Common myeloid progenitor, CD34-positive (primary cell): ENCODE data around the gene TNNT1.

ENCODE experiments used
- CTCF ChIA-PET: fragments of 350-600 bp; sonication (Branson Sonifier 250); formaldehyde crosslinking; loops from one replicate; lab custom pipeline; 2021; ENCODE audit warnings: antibody characterized with exemption; lab: Charles Lee
- POLR2A ChIA-PET: fragments of 350-600 bp; sonication (Branson Sonifier 250); formaldehyde crosslinking; loops from one replicate; lab custom pipeline; 2021; ENCODE audit warnings: antibody characterized with exemption; lab: Charles Lee
- DNase-seq, 3 donors: peaks; one replicate each; pipeline versions ENCODE4 v3.0.0 to v3.0.0-alpha.2; 2013
- H3K27ac ChIP-seq, 2 experiments: 1 replicate in 1 of 2; 2 replicates in 1 of 2; pipeline ENCODE4 v1.7.0; 2013; ENCODE audit warnings: inconsistent platforms in 2 of 2, low read length in 2 of 2, mild to moderate bottlenecking in 2 of 2, low read depth in 1 of 2, moderate library complexity in 1 of 2; ENCODE audit not compliant: severe bottlenecking in 2 of 2, insufficient read depth in 1 of 2, poor library complexity in 1 of 2
- H3K27me3 ChIP-seq, 5 experiments: replicated peaks in 2 of 5; 1 replicate in 3 of 5; 2 replicates in 2 of 5; pipeline versions ENCODE4 v1.6.1 to v1.7.0; 2013; ENCODE audit warnings: low read length in 4 of 5, mild to moderate bottlenecking in 2 of 5, moderate library complexity in 2 of 5, inconsistent platforms in 1 of 5; ENCODE audit not compliant: insufficient read depth in 5 of 5, control insufficient read depth in 4 of 5
- H3K36me3 ChIP-seq, 4 experiments: 1 replicate in 2 of 4; 2 replicates in 2 of 4; pipeline versions ENCODE4 v1.6.1 to v1.7.0; 2013; ENCODE audit warnings: low read length in 3 of 4, control low read depth in 1 of 4, mild to moderate bottlenecking in 1 of 4; ENCODE audit not compliant: control insufficient read depth in 4 of 4, insufficient read depth in 4 of 4
- H3K4me1 ChIP-seq, 4 experiments: 1 replicate in 3 of 4; 2 replicates in 1 of 4; pipeline versions ENCODE4 v1.6.1 to v1.7.1; 2013; ENCODE audit warnings: low read length in 3 of 4, mild to moderate bottlenecking in 3 of 4, control low read depth in 1 of 4, inconsistent platforms in 1 of 4, moderate library complexity in 1 of 4; ENCODE audit not compliant: control insufficient read depth in 4 of 4, insufficient read depth in 4 of 4; ENCODE audit errors: control extremely low read depth in 1 of 4
- H3K4me3 ChIP-seq, 7 experiments: 1 replicate in 4 of 7; 2 replicates in 3 of 7; pipeline versions ENCODE4 v1.5.1 to v1.7.0; 2013; ENCODE audit warnings: mild to moderate bottlenecking in 7 of 7, low read length in 6 of 7, moderate library complexity in 6 of 7, inconsistent platforms in 2 of 7, low read depth in 2 of 7, control low read depth in 1 of 7; ENCODE audit not compliant: insufficient read depth in 4 of 7, control insufficient read depth in 1 of 7; ENCODE audit errors: extremely low read depth in 1 of 7
- H3K9me3 ChIP-seq, 5 experiments: 1 replicate in 4 of 5; 2 replicates in 1 of 5; pipeline versions ENCODE4 v1.6.1 to v1.7.1; 2013; ENCODE audit warnings: low read length in 4 of 5, mild to moderate bottlenecking in 2 of 5, inconsistent platforms in 1 of 5, low read depth in 1 of 5, moderate library complexity in 1 of 5; ENCODE audit not compliant: control insufficient read depth in 4 of 5, insufficient read depth in 2 of 5; ENCODE audit errors: control extremely low read depth in 1 of 5
- WGBS: methylation state at CpG from one replicate; pipeline ENCODE4 v1.1.5; 2013; ENCODE audit not compliant: insufficient coverage; 5-methylcytosine and 5-hydroxymethylcytosine counted together

Gene TNNT1

DNA sequence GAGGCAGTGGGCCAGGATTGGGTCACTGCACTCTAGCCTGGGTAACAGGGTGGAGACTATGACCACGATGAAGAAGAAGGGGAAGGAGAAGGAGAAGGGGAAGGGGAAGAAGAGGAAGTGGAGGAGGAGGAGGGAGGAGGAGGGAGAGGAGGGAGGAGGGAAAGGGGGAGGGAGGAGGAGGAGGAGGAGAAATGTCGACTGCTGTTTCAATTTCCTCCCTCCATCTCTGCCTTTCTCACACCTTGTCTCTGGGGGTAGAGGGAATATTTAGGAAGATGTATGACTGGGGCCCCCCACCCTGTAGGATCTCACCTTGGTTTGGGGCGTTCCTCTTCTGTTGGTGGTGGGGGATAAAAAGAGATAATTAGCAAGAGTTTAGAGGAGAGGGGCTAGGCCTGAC, 3.8 kb downstream of the TNNT1 start:
- Histone ChIP-seq H3K27ac (no peak overlapping the region), H3K27me3 (peaks cover 0 to 84% (median 2%) of the 10 kb centered on the region in 5 experiments), H3K4me3 (peak overlapping the region in 1 of 7 experiments; percentile 17), H3K36me3 (no peaks in the 10 kb centered on the region), H3K4me1 (peaks cover 0 to 20% (median 16%) of the 10 kb centered on the region in 4 experiments), H3K9me3 (no peaks in the 10 kb centered on the region)
- WGBS, result 0% methylated on average over 1 of the region's 3 CpGs
- POLR2A ChIA-PET, result no interaction called here
- CTCF ChIA-PET, result interaction anchor here (1.6 to 5.4 kb wide), 3 partner anchors 14 to 82 kb away, joined by 3 to 35 read pairs (median 25); partner anchors contain the start of genes RDH13 and TNNI3
- DNase-seq, result no peak

DNA sequence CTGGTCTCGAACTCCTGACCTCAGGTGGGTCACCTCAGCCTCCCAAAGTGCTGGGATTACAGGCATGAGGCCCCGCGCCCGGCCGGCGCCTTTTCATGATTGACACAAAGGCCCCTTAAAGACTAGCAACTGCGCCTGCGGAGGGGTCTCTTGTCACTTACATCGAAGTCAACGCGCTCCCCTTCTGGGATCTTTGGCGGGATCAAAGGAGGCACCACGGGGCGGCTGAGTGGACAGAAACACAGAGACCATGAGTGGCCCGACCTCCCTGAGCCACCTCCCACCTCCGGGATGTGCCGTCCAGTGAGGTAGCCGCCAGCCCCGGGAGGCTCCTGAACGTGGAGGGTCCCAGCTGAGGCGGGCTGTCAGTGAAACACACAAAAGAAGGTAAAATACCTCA, 7.3 kb downstream of the TNNT1 start:
- Histone ChIP-seq H3K27me3 (peaks cover 0 to 52% (median 0%) of the 10 kb centered on the region in 5 experiments), H3K9me3 (no peaks in the 10 kb centered on the region), H3K27ac (no peak overlapping the region), H3K4me3 (no peak overlapping the region), H3K36me3 (no peaks in the 10 kb centered on the region), H3K4me1 (peaks cover 0 to 17% (median 13%) of the 10 kb centered on the region in 4 experiments)
- ChIA-PET POLR2A (interaction anchor here (0.8 to 1.1 kb wide), 2 partner anchors 18 to 357 kb away, joined by 4 to 8 read pairs; no protein-coding TSS in a partner anchor), CTCF (interaction anchor here (0.6 to 5.4 kb wide), 17 partner anchors 9 to 487 kb away, joined by 3 to 35 read pairs (median 5); partner anchors contain the start of genes TMEM238 and TNNI3)
- WGBS, result 16% methylated on average over 14 of the region's 21 CpGs
- DNase-seq, result no peak

- H3K36me3 ChIP-seq, result no peaks in the 10 kb centered on the region
- peaks cover 0 to 23% (median 0%) of the 10 kb centered on the region in 5 experiments for H3K27me3 ChIP-seq
- ChIA-PET CTCF (no interaction called here), POLR2A (no interaction called here)
- H3K27ac ChIP-seq, result no peak overlapping the region
- no peaks in the 10 kb centered on the region for H3K9me3 ChIP-seq
- WGBS, result 73% methylated on average over 2 of the region's 9 CpGs
- no peak for DNase-seq
- H3K4me1 ChIP-seq, result peaks cover 0 to 9% (median 7%) of the 10 kb centered on the region in 4 experiments
- H3K4me3 ChIP-seq, result no peak overlapping the region
These were observed 11.1 kb downstream of the TNNT1 start for GRCh38 chr19:55137915-55138314.

GRCh38 chr19:55136399-55137102, 12.5 kb downstream of the TNNT1 start:
- ChIA-PET POLR2A (interaction anchor here (0.6 kb wide), 1 partner anchor 13 kb away, joined by 3 read pairs; no protein-coding TSS in a partner anchor), CTCF (interaction anchor here (0.8 to 2.1 kb wide), 5 partner anchors 24 to 365 kb away, joined by 3 to 8 read pairs (median 4); no protein-coding TSS in a partner anchor)
- WGBS, result 92% methylated on average over 17 of the region's 17 CpGs
- H3K4me3 ChIP-seq, result no peak overlapping the region
- H3K36me3 ChIP-seq, result no peaks in the 10 kb centered on the region
- no peak overlapping the region for H3K27ac ChIP-seq
- H3K4me1 ChIP-seq, result peaks cover 0 to 9% (median 8%) of the 10 kb centered on the region in 4 experiments
- no peak for DNase-seq
- no peaks in the 10 kb centered on the region for H3K9me3 ChIP-seq
- H3K27me3 ChIP-seq, result peaks cover 0 to 10% (median 0%) of the 10 kb centered on the region in 5 experiments

DNA sequence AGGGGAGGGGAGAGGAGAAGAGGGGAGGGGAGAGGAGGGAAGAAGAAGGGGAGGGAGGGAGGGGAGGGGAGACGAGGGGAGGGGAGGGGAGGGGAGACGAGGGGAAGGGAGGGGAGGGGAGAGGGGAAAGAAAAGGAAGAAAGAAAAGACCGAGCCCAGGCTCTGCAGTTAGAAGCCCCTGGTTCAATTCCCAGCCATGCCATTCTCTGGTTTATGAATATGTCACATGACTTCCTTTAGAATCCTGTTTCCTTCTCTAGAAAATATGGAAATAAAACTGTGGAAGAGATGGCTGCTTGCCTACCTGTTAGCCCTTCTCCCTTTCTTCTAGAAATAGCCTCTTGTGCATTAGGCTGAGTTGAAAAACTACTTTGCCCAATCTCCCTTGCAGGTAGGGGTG, 14.3 kb downstream of the TNNT1 start:
- POLR2A ChIA-PET, result no interaction called here

GRCh38 chr19:55133639-55134444, 15.2 kb downstream of the TNNT1 start:
- no peaks in the 10 kb centered on the region for H3K9me3 ChIP-seq
- H3K27me3 ChIP-seq, result peaks cover 0 to 4% (median 0%) of the 10 kb centered on the region in 5 experiments
- H3K4me3 ChIP-seq, result no peak overlapping the region
- no peaks in the 10 kb centered on the region for H3K36me3 ChIP-seq
- peaks cover 0 to 7% (median 3%) of the 10 kb centered on the region in 4 experiments for H3K4me1 ChIP-seq
- peak in 1 of 3 donors; percentile 31 for DNase-seq
- CTCF ChIA-PET, result interaction anchor here (0.9 to 2.1 kb wide), 6 partner anchors 13 to 284 kb away, joined by 3 to 5 read pairs (median 4); no protein-coding TSS in a partner anchor
- no peak overlapping the region for H3K27ac ChIP-seq
- 75% methylated on average over 23 of the region's 25 CpGs for WGBS
- POLR2A ChIA-PET, result no interaction called here

More for the DNA sequence above, 14.3 kb downstream of the TNNT1 start:
- Histone ChIP-seq H3K4me1 (peaks cover 0 to 7% (median 3%) of the 10 kb centered on the region in 4 experiments), H3K27ac (no peak overlapping the region), H3K9me3 (no peaks in the 10 kb centered on the region), H3K4me3 (no peak overlapping the region), H3K36me3 (no peaks in the 10 kb centered on the region), H3K27me3 (peaks cover 0 to 4% (median 0%) of the 10 kb centered on the region in 5 experiments)
- WGBS, result no CpG with 5 or more reads among the region's 3 CpGs
- CTCF ChIA-PET, result interaction anchor here (0.9 to 2.1 kb wide), 4 partner anchors 223 to 283 kb away, joined by 3 to 8 read pairs (median 3); no protein-coding TSS in a partner anchor
- no peak for DNase-seq
